Activated T-helper 1 cell treated with Interleukin-2 at 50 U/mL for 16 hours (primary cell): Measurements from ENCODE around the gene SPRR1A.

Experiments used
- DNase-seq: peaks from one replicate; pipeline ENCODE4 v3.0.0-alpha.2; 2020; ENCODE audit warnings: low read depth

SPRR1A gene

DNA sequence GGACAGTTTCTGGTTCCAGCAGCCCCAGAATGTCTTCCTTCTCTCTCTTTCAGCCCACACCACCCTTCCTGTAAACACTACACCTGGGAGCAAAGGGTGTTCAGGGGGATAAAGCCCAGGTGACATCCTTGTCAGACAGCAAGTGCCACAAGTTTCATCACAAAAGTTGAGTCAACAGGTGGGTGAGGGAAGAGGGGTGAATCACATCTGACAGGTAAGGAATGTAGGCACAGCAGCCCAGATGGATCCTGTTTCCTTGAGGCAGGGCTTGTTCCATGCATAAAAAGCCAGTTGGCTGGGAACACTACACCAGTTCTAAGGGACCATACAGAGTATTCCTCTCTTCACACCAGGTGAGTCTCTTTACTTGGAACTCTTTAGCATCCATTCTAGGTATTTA is 47.0 kb downstream of the SPRR1A start, which contains the start of gene SPRR1B:
Gene SPRR1B, plus strand, starts transcription at position 309 of the 400 bp plus-strand sequence. CDS start 1,143 bp downstream, outside the sequence.
- DNase-seq, result no peak

DNA sequence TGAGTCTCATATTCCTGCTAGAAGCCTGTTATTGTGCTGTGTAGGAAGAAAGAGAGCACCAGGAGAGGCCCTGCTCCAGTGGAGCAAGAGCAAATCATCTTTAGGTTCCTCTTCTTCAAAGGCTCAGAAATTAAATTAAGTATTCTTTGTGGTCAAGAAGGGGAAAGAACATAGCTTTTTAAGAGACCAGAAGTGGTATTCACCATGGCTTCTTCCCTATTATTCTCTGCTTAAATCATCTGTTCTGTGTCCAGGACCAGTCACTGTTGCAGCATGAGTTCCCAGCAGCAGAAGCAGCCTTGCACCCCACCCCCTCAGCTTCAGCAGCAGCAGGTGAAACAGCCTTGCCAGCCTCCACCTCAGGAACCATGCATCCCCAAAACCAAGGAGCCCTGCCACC is 48.2 kb downstream of the SPRR1A start:
- no peak for DNase-seq

DNA sequence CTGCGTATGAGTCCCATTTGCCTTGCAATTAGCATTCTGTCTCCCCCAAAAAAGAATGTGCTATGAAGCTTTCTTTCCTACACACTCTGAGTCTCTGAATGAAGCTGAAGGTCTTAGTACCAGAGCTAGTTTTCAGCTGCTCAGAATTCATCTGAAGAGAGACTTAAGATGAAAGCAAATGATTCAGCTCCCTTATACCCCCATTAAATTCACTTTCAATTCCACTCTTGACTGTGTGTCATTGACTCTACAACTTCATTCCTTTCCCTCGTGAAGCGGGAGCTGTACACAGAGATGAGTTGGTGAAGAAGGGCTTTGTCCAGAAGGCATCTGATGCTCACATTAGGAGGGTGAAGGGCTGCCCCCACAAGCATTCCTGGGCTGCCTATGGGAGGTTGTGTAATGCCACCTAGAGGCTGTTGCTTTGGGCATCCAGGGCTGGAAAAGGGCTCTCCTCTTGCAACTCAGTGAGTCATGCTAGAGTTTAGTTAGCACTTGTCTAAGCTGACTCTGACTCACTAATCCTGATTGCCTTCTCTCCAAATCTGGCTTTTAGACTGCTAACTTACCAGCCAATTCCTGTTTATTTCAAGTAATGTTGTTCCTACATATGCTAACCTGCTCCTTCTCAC is 48.9 kb downstream of the SPRR1A start:
- DNase-seq, result no peak

DNA sequence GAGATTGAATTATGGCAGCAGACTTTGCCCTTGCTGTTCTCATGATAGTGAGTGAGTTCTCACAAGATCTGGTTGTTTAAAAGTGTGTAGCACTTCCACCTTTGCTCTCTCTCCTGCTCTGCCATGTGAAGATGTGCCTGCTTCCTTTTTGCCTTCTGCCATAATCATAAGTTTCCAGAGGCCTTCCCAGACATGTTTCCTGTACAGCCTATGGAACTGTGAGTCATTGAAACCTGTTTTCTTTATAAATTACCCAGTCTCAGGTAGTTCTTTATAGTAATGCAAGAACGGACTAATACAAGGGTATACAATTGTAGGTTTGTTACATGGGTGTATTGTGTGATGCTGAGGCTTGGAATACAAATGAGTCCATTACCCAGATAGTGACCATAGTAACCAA is 51.3 kb downstream of the SPRR1A start:
- DNase-seq, result no peak
